RPMI7951 (cell line): ENCODE measurements around the gene DNHD1. TPM values are rescaled to one million over a fixed set of nuclear protein-coding genes. Genes with fewer than 3 reads are reported as not detected.

Experiments used
- DNase-seq: peaks from one replicate; pipeline ENCODE4 v3.0.0-alpha.2; 2012; ENCODE audit warnings: low read depth
- total RNA-seq: library from RNA; depleted of rRNA; stranded (reverse); fragments of >200 nt; shearing (Covaris generic); gene quantifications from 2 replicates; pipeline ENCODE4 v1.2.3, GENCODE V29; 2014; rRNA removed

DNHD1 gene
- total RNA-seq, 1 experiment from 2014 or later = 1.7 TPM

DNA sequence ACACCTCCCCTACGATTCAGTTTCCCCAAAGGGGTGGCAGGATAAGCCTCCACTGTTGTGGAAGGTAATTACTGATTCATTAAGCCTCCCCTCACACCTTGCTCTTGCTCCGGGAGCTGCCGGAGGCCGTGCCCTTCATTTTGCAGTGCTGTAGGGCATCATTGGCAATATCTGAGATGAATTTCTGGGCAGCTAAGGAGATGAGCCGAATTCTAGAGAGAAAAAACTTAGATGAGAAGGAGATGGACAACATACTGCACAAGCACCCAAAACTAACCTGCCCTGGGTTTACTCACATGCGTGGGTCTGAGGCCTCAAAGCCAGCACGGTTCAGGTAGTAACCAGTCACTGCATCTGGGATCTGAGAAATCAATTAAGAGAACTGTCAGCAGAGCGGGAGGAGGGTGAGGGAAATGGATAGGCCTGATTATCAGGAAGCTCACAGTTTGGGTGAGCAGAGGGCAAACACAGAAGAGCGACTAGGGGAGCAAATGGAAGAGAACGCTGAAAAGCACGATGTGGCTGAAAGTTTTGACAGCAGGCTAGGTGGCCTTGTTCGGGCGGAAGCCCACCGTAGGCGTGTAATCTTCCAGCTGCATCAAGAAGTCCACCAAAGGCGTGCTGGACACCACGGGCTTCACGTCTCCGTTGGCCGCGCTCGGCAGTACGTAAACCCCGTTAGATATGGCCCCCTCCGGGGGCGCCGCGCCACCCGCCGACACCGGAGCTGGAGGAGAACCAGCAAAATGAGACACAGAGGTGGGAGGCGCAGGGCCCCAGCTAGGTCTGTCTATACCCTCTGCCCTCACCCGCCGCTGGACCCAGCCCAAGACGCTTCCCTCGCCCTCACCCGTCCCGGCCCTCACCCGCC, 114.2 kb downstream of the DNHD1 start:
- DNase-seq = peak; percentile 11

DNA sequence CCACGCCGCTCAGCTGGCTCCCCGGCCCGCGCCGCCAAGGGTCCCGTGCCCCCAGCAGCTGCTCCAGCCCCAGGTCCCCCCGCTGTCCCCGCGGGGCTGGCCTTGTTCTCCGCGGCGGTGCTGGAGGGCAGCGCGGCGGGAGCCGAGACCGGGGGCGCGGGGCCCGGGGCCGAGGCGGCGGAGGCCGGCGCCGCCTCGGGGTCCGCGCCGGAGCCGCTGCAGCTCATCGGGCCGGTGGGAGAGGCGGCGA, 114.8 kb downstream of the DNHD1 start:
- DNase-seq = no peak

DNA sequence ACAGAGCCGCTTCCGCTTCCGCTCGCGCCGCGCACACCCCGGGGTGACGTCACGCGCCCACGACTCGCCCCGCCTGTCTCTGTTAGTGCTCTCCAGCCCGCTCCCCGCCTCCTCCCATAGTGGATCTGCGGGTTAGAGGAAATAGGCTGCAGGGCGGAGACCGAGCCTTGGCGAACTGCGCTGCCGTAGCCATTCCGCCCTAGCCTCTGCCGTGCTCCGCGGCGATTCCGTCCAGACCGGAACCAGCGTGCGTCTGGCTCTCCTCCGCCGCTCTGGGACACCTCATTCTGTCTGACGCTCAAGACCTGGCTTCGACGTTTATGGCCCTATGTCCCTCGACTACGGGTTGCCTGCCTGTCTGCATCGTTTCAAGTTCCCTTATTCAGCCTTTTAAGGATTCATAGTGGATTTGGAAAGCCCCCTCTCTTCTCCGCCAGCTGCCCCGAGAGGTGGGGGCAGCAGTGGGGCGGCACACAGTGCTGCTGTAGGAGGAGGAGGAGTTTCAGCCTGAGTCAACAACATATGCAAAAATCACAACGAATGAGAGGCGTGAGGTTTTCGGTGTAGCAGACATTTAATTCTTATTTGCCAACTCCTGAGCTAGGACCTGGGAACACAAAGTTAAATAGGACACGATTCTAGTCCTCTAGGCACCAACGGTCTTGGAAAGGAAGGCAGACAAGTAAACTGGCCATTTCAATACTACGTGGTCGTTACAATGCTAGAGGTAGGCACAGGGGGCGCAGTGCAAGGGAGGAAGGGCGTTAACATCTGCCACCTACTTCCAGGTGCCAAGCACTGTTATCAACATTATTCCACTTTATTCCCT, 115.3 kb downstream of the DNHD1 start, which contains the start of gene TAF10:
TAF10 (minus strand) TSS at position 4 of the 829 bp plus-strand sequence. CDS start 27 bp downstream, outside the sequence.
- peak; percentile 94 for DNase-seq

DNA sequence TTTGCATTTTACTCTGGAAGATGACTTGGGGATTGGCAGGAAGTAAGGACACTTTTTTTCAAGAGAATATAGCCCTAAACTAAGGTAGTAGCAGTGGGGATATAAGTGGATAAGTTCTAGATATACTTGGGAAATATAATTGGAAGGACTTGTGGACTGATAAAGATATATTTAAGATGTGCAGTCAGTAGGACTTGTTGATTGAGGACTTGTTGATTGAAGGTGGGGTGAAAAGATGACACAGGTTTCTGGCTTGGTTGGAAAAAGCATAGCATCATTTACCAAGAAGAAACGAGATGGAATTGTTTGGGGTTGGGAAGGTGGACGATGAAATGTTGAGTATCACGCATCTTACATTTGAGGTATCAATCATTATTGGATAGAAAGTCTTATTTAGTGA, 116.4 kb downstream of the DNHD1 start:
- DNase-seq = no peak

DNA sequence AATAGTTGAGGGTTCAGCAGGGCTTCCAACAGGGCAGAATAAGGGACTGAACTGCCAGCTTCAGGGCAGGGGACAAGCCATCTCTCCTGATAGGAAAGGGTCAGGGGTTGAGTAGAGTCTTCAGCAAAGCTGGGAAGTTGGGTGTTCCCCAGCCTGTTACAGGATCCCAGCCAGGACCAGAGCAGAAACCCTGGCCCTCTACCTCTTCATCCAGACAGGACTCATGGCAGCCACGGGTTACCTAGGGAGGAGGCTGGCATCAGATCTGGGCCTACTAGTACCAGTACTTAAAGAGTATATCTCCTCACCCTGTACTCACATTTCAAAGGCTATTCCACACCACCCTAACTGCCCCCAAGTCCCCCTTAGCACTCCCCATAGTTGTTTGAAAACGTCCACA, 117.4 kb downstream of the DNHD1 start:
- DNase-seq = no peak

DNA sequence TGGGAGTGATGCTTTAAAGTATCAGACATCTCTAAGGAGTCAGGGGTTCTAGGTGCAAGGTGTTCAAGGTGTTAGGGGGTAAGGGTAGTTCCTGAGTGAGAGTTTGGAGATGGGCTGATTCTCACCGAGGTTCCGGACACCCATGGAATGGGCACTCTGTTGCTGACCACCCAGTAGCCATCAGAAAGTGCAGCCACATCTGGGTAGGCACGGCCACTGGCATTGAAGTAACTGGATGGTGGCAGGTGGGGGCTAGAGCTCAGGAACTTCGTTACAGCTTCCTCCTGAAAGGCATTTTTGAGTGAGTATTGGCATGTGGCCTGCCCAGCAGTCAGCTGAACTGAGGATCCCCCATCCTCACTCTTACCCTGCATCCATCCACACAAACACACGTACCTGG, 118.0 kb downstream of the DNHD1 start:
- DNase-seq = no peak

DNA sequence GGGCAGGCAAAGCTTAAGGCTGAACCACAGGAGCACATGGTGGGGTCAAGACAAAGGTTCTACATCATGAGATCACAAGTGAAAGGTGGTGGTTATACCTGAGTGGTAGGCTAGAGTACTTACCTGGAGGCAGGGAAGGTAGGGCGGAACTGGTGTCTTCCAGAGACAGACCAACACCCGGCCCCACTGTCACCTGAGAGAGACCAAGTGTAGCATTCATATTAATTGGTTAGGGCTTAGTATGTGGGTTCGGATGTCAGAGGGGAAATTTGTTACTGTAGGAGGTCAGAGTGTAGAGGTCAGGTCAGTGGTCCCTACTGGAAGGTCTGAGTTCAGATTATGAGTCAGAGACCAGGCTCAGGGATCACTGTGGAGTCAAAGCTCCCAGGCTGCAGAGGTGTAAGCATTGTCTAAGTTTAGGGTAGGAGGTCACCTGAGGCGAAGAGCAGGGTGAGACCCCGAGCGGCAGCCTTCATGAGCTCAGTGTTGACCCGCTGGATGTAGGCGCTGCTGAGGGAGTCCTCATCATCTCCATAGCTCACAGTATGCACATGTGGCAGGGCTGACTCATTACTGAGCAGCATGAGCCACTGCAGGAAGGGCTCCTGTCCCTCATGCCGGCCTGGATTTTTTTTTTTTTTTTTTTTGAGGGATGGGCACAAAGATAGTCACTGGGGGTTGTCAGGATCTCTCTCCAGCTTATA, 119.0 kb downstream of the DNHD1 start:
- DNase-seq = peak; percentile 45

DNA sequence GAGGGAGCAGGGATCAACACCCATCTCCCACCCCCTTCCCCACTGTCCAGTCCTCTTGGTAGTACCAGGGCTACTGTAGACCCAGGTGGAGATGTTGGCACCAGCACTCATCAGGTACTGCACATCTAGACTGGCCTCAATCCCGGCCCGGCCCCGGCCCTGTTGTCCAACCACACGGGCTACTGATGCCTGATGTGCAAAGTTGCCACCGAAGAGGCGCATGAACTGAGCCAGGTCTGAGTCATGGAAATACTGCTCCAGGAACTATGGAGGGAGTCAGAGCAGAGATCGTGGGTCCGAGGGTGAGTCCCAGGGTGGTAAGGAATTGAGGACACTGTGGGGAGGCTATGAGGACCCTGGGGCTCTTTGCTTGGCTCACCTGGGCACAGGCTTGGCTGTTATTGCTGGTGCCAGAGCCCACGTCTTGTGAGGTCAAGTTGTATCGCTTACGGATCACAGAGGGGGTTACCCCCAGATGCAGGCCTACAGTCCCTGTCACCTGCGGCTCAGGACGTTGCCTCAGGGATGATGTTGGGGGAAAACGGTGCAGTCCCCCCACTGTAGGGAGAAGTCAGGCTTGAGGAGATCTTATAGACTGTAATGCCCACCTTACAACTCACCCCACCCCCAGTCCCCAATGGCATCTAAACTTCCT, 119.6 kb downstream of the DNHD1 start:
- no peak for DNase-seq

DNA sequence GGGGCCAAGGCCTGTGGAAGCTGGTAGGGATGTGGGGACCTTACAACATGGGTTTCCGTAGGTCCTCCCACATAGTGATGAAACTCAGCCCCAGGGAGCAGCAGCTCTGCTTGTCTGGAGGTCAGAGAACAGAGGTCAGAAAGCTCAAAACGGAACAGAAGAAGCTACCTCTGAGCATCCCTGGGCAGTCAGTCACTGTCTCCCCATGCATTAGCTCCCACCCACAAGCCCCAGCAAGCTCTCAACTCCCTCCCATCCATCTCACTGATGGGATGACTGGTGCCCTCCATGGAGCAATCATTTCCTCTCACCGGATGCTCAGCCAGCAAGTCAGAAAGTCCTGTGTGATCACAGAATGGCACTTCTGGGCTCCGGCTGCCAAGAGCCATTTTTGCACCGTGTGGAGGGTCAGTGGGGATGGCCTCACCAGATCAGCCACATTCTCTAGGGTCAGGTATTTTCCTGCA, 120.3 kb downstream of the DNHD1 start:
- peak; percentile 56 for DNase-seq

DNA sequence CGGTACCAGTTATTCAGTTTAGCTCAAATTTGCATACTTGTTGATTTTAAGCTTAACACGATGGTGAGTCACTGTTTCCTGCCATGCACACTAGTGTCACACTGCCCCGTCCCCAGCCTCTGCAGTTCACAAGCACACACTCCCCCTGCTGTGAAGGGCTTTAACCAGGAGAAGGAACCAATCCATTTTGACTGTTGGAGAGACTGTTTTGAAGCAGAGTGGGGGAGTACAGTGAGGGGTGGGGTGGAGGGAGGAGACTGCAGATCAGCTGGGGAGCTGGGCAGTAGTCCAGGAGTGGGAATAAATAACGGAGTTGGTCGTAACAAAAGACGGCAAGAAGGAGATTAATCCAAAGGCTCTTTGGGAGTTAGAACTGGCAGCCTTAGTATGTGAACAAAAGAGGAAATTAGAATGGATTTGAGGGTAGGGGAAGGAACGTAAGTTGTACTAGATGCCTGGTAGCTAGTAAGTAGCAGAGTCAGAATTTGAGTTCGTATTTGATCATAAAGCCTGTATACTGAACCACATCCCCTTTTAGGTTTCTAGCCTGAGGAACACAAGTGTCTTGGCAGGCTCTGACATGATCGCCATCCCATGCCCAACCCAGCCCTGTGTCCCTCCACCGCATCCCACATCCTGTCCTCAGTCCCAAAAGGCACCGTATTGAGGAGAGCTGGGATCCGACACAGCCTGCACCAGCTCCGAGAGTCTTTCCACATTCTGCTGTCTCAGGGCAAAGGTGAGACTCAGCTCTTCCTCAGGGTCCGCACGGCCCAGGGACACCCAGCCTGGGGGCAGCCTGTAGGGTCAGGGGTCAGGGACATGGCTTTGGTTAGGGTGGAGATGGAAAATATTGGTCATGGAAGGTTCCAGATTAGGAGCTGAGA, 121.3 kb downstream of the DNHD1 start:
- DNase-seq = peak; percentile 75

DNA sequence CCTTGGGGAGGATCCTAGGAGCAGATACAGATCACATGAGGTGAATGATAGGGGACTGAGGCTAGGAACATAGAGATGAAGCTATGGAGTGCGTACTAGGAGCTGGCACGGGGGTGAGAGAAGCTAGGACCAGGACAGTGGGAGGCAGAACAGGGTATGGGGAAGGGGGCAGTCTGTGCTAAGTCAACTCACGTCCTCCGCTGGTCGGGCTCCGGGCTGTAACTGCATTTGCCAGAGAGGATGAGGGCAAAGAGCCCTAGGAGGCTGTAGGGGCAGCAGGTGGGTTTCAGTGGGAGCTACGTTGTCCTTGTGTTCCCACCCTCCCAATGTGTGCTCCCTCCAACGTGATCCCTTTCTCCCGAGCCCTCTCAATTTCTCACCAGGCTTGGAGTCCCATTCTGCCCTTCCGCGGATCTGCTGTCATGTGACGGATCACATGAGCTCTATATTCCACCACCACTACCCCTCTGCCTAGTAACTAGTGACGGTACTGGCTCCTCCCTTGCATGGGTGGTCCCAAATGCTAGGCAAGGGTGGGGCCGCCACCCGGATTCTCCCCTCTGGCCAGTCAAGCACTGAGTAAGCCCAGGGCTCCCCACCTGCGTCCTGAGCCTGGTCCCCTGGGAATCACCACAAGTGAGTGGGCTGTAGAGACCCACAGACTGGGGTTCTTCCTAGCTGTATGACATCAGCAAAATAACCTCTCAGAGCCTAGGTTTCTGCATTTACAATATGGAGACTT, 122.1 kb downstream of the DNHD1 start, which contains the start of gene TPP1:
TPP1 (minus strand) TSS at position 419 of the 742 bp plus-strand sequence; CDS start at position 397, 22 bp downstream.
- DNase-seq = peak; percentile 91

DNA sequence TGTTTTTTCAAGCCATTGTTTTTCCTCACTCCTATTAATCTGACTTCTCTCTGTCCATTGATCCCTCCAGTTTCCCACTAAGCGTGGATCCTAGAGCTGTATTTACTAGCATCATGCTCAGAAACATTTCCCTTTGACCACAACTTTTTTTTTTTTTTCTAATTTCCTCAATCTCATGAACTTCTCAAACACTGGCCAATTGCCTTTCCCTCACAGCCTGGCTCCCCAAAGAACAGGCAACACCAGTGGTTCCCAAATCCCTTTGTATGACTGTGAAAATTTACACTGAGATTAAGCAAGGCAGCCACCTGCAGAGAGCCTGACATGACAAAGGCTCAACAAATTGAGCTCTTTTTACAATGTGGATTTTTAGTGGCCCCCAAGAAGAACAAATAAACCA, 123.6 kb downstream of the DNHD1 start:
- no peak for DNase-seq

Other genes with a start within 250 kb of the DNHD1 start
- not detected in 2 replicates for gene CCKBR, start 237.4 kb upstream of the DNHD1 start, total RNA-seq
- gene CAVIN3, start 176.8 kb upstream of the DNHD1 start, total RNA-seq = 200 and 367 TPM in 2 replicates
- gene SMPD1, start 106.8 kb upstream of the DNHD1 start, total RNA-seq = 40.0 and 45.3 TPM in 2 replicates
- gene APBB1, start 78.2 kb upstream of the DNHD1 start, total RNA-seq = 17.3 and 22.1 TPM in 2 replicates
- 0.48 TPM in 1 of 2 replicates, not detected in the other for gene HPX, start 56.3 kb upstream of the DNHD1 start, total RNA-seq
- 11.3 and 12.2 TPM in 2 replicates for gene TRIM3, start 23.3 kb upstream of the DNHD1 start, total RNA-seq
- 52.5 and 54.5 TPM in 2 replicates for gene ARFIP2, start 15.9 kb upstream of the DNHD1 start, total RNA-seq
- 26.2 and 30.7 TPM in 2 replicates for gene TIMM10B, start 15.8 kb upstream of the DNHD1 start, total RNA-seq
- gene RRP8, start 106.3 kb downstream of the DNHD1 start, total RNA-seq = 14.0 and 20.7 TPM in 2 replicates
- 226 and 231 TPM in 2 replicates for gene ILK, start 106.5 kb downstream of the DNHD1 start, total RNA-seq
- 44.5 and 81.9 TPM in 2 replicates for gene TAF10, start 114.9 kb downstream of the DNHD1 start, total RNA-seq
- 20.3 and 22.6 TPM in 2 replicates for gene TPP1, start 122.1 kb downstream of the DNHD1 start, total RNA-seq
- gene DCHS1, start 158.5 kb downstream of the DNHD1 start, total RNA-seq = 3.8 and 4.3 TPM in 2 replicates
- 98.0 and 98.4 TPM in 2 replicates for gene MRPL17, start 186.1 kb downstream of the DNHD1 start, total RNA-seq